HEK293 (cell line): ENCODE data around the gene ACVR1.

Experiments
- CTCF ChIA-PET: fragments of 350-600 bp; formaldehyde crosslinking; extraction: SDS; loops from one replicate; lab custom pipeline; 2021; ENCODE audit warnings: antibody characterized with exemption; lab: Yijun Ruan, JAX
- POLR2A ChIA-PET: fragments of 300-600 bp; formaldehyde crosslinking; extraction: SDS; loops from one replicate; lab custom pipeline; 2020; ENCODE audit warnings: antibody characterized with exemption, inconsistent platforms; lab: Yijun Ruan, JAX
- H3K27ac ChIP-seq: fragments of 200-500 bp; sonication (Bioruptor generic); 2 replicates; pipeline ENCODE4 v1.5.1; 2014; ENCODE audit warnings: low read depth, low read length, control low read depth, inconsistent platforms; ENCODE audit errors: extremely low read depth
- H3K36me3 ChIP-seq, 2 experiments: fragments of 200-500 bp in 1 of 2; sonication (Bioruptor generic) in 1 of 2; 1 replicate in 1 of 2; 2 replicates in 1 of 2; pipeline ENCODE4 v1.5.1; 2014 to 2017; ENCODE audit warnings: inconsistent platforms in 2 of 2, low read length in 2 of 2; ENCODE audit not compliant: control insufficient read depth in 2 of 2, insufficient read depth in 1 of 2
- H3K4me1 ChIP-seq: fragments of 200-500 bp; sonication (Bioruptor generic); 2 replicates; pipeline ENCODE4 v1.5.1; 2014; ENCODE audit warnings: mild to moderate bottlenecking, low read length, inconsistent platforms; ENCODE audit not compliant: control insufficient read depth, insufficient read depth
- H3K4me3 ChIP-seq: 2 replicates; pipeline ENCODE4 v1.5.1; 2011; ENCODE audit warnings: low read depth, mild to moderate bottlenecking, control low read depth, low read length, moderate library complexity
- H3K9me3 ChIP-seq: fragments of 200-500 bp; sonication (Bioruptor generic); 2 replicates; pipeline ENCODE4 v1.5.1; 2014; ENCODE audit warnings: low read depth, low read length, inconsistent platforms; ENCODE audit not compliant: control insufficient read depth, insufficient read depth
- GFI1B ChIP-seq: fragments of 450-650 bp; formaldehyde crosslinking; IDR thresholded peaks from 2 replicates; pipeline ENCODE4 v1.5.1; 2016; ENCODE audit warnings: missing biosample characterization, missing genetic modification characterization
- GLI2 ChIP-seq: fragments of 450-650 bp; formaldehyde crosslinking; IDR thresholded peaks from 2 replicates; pipeline ENCODE4; 2017; ENCODE audit warnings: missing biosample characterization, missing genetic modification characterization, low read depth, borderline replicate concordance
- GLIS1 ChIP-seq: fragments of 450-650 bp; formaldehyde crosslinking; IDR thresholded peaks from 2 replicates; pipeline ENCODE4 v1.5.1; 2016; ENCODE audit warnings: missing biosample characterization, missing genetic modification characterization
- HOXA7 ChIP-seq: sonication (generic); formaldehyde crosslinking; IDR thresholded peaks from 2 replicates; pipeline ENCODE4 v1.8.1; 2022; ENCODE audit warnings: missing genetic modification reagents, borderline replicate concordance
- ZBTB21 ChIP-seq: fragments of 450-650 bp; formaldehyde crosslinking; IDR thresholded peaks from 2 replicates; pipeline ENCODE4 v1.5.1; 2017; ENCODE audit warnings: missing biosample characterization, missing genetic modification characterization
- ZNF221 ChIP-seq: fragments of 450-650 bp; formaldehyde crosslinking; IDR thresholded peaks from 2 replicates; pipeline ENCODE4 v1.5.1; 2017; ENCODE audit warnings: missing biosample characterization, missing genetic modification characterization, borderline replicate concordance
- ZNF394 ChIP-seq: fragments of 450-650 bp; formaldehyde crosslinking; IDR thresholded peaks from 2 replicates; pipeline ENCODE4 v1.5.1; 2016; ENCODE audit warnings: missing biosample characterization, missing genetic modification characterization, mild to moderate bottlenecking, moderate library complexity, borderline replicate concordance
- ZNF404 ChIP-seq: fragments of 450-650 bp; formaldehyde crosslinking; IDR thresholded peaks from 2 replicates; pipeline ENCODE4 v1.5.1; 2017; ENCODE audit warnings: missing biosample characterization, missing genetic modification characterization
- ZNF473 ChIP-seq: fragments of 450-650 bp; formaldehyde crosslinking; IDR thresholded peaks from 2 replicates; pipeline ENCODE4 v1.5.1; 2017; ENCODE audit warnings: missing biosample characterization, missing genetic modification characterization
- ZNF514 ChIP-seq: fragments of 450-650 bp; formaldehyde crosslinking; IDR thresholded peaks from 2 replicates; pipeline ENCODE4 v1.5.1; 2016; ENCODE audit warnings: missing biosample characterization, missing genetic modification characterization
- ZNF707 ChIP-seq: fragments of 450-650 bp; formaldehyde crosslinking; IDR thresholded peaks from 2 replicates; pipeline ENCODE4 v1.5.1; 2016; ENCODE audit warnings: missing biosample characterization, missing genetic modification characterization
- ZNF747 ChIP-seq: fragments of 450-650 bp; formaldehyde crosslinking; IDR thresholded peaks from 2 replicates; pipeline ENCODE4 v1.5.1; 2016; ENCODE audit warnings: missing biosample characterization, missing genetic modification characterization
- ZNF776 ChIP-seq: fragments of 450-650 bp; formaldehyde crosslinking; IDR thresholded peaks from 2 replicates; pipeline ENCODE4 v1.5.0; 2017; ENCODE audit warnings: missing biosample characterization, missing genetic modification characterization, borderline replicate concordance
- ZNF791 ChIP-seq: fragments of 450-650 bp; formaldehyde crosslinking; IDR thresholded peaks from 2 replicates; pipeline ENCODE4 v1.5.1; 2016; ENCODE audit warnings: missing biosample characterization, missing genetic modification characterization
- ZNF830 ChIP-seq: fragments of 450-650 bp; IDR thresholded peaks from 2 replicates; pipeline ENCODE4 v1.5.0; 2018; ENCODE audit warnings: missing biosample characterization, missing genetic modification characterization, low read depth, mild to moderate bottlenecking, moderate library complexity
- TF ChIP-seq, protein P1 (sequence below): fragments of 450-650 bp; formaldehyde crosslinking; IDR thresholded peaks from 2 replicates; pipeline ENCODE4 v1.5.1; 2016; ENCODE audit warnings: missing biosample characterization, missing genetic modification characterization, borderline replicate concordance
- TF ChIP-seq, protein P2 (sequence below): fragments of 450-650 bp; formaldehyde crosslinking; IDR thresholded peaks from 2 replicates; pipeline ENCODE4 v1.5.1; 2016; ENCODE audit warnings: missing biosample characterization, missing genetic modification characterization
- TF ChIP-seq, protein P3 (sequence below): fragments of 450-650 bp; formaldehyde crosslinking; IDR thresholded peaks from 2 replicates; pipeline ENCODE4 v1.5.1; 2016; ENCODE audit warnings: missing biosample characterization, missing genetic modification characterization

Gene ACVR1

DNA sequence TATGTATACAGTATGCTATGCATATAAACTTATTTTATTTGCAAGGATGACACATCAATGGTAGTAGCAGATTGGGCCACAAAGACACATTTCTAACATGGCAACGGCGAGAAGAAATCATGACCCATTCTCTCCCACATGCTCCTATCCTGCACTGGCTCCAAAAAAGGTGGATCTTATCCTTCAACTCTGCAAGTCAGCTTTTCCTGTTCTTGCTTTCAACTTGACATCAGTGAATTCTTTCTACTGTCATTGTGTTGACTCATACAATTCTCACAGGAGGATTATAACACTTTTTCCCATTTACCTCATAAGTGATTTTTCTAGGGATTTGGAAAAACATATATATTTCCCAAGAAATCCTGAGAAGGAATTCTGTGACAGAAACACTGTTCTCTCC, 53.1 kb downstream of the ACVR1 start (continued):
- TF ChIP-seq HOXA7 (no peak), ZNF394 (tag by site-specific recombination) (no peak), ZNF791 (no peak)

DNA sequence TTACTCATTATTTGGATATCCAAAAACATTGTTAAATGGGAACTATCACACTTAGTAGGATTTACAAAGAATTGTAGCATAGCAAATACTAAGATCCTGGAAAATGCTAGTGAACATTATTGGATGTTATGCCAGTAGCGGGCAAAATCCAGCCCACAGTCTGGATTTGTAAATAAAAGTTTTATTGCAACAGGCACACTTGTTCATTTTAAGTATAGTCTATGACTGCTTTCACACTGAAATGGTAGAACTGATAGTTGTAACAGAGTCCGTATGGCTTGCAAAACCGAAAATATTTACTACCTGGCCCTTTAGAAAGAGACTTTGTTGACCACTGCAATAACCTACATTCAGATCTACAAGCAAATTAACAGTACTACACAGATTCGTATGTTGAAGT, 53.6 kb downstream of the ACVR1 start:
- POLR2A ChIA-PET, result no interaction called here
- Histone ChIP-seq H3K27ac (no peak overlapping the region), H3K36me3 (peaks cover 0 to 5% of the 10 kb centered on the region in 2 experiments; a peak in 2 of 3 replicates)
- TF ChIP-seq ZNF830 (tag by site-specific recombination) (no peak), GLIS1 (no peak), ZNF404 (tag by site-specific recombination) (no peak), ZBTB21 (tag by site-specific recombination) (no peak), GLI2 (tag by site-specific recombination) (no peak), ZNF707 (tag by site-specific recombination) (no peak), GFI1B (tag by site-specific recombination) (no peak), ZNF747 (tag by site-specific recombination) (no peak), ZNF473 (tag by site-specific recombination) (no peak), ZNF221 (tag by site-specific recombination) (no peak)
- TF ChIP-seq, protein P1, sequence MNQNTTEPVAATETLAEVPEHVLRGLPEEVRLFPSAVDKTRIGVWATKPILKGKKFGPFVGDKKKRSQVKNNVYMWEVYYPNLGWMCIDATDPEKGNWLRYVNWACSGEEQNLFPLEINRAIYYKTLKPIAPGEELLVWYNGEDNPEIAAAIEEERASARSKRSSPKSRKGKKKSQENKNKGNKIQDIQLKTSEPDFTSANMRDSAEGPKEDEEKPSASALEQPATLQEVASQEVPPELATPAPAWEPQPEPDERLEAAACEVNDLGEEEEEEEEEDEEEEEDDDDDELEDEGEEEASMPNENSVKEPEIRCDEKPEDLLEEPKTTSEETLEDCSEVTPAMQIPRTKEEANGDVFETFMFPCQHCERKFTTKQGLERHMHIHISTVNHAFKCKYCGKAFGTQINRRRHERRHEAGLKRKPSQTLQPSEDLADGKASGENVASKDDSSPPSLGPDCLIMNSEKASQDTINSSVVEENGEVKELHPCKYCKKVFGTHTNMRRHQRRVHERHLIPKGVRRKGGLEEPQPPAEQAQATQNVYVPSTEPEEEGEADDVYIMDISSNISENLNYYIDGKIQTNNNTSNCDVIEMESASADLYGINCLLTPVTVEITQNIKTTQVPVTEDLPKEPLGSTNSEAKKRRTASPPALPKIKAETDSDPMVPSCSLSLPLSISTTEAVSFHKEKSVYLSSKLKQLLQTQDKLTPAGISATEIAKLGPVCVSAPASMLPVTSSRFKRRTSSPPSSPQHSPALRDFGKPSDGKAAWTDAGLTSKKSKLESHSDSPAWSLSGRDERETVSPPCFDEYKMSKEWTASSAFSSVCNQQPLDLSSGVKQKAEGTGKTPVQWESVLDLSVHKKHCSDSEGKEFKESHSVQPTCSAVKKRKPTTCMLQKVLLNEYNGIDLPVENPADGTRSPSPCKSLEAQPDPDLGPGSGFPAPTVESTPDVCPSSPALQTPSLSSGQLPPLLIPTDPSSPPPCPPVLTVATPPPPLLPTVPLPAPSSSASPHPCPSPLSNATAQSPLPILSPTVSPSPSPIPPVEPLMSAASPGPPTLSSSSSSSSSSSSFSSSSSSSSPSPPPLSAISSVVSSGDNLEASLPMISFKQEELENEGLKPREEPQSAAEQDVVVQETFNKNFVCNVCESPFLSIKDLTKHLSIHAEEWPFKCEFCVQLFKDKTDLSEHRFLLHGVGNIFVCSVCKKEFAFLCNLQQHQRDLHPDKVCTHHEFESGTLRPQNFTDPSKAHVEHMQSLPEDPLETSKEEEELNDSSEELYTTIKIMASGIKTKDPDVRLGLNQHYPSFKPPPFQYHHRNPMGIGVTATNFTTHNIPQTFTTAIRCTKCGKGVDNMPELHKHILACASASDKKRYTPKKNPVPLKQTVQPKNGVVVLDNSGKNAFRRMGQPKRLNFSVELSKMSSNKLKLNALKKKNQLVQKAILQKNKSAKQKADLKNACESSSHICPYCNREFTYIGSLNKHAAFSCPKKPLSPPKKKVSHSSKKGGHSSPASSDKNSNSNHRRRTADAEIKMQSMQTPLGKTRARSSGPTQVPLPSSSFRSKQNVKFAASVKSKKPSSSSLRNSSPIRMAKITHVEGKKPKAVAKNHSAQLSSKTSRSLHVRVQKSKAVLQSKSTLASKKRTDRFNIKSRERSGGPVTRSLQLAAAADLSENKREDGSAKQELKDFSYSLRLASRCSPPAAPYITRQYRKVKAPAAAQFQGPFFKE (tag by site-specific recombination), result no peak
- TF ChIP-seq, protein P2, sequence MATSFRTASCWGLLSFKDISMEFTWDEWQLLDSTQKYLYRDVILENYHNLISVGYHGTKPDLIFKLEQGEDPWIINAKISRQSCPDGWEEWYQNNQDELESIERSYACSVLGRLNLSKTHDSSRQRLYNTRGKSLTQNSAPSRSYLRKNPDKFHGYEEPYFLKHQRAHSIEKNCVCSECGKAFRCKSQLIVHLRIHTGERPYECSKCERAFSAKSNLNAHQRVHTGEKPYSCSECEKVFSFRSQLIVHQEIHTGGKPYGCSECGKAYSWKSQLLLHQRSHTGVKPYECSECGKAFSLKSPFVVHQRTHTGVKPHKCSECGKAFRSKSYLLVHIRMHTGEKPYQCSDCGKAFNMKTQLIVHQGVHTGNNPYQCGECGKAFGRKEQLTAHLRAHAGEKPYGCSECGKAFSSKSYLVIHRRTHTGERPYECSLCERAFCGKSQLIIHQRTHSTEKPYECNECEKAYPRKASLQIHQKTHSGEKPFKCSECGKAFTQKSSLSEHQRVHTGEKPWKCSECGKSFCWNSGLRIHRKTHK (tag by site-specific recombination), result no peak
- TF ChIP-seq, all 188 proteins: peak for 0
- Histone ChIP-seq H3K4me3 (no peak overlapping the region), H3K9me3 (no peaks in the 10 kb centered on the region), H3K4me1 (no peaks in the 10 kb centered on the region)
- CTCF ChIA-PET, result no interaction called here

DNA sequence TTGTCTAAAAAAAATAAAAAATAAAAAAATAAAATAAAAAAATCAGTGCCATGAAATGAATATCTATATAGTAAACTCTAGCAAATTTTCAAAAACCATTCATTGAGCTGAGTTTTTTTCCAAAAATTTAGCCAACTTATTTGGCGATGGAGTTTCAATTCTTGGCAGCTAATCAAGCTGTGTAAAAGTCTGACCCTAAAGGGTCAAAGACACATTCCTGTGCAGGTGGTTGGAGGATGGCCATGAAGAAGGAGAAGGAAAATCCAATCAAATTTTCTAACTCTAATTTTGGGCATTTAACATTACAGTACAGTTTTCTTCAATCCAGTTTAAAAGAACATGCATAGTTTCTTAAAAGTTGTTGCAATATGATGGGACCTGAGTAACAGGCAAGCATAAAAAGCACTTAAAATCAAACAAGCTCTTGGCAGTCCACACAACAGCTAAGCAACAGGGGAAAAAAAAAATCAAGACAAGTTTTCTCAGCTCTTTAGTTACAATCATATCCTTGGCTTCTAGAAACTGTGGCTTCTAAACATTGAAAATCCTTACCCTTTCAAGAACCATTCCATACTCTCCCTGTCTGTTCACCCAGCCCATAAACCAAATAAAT, 54.5 kb downstream of the ACVR1 start:
- POLR2A ChIA-PET, result no interaction called here
- no peak overlapping the region for H3K27ac ChIP-seq
- H3K9me3 ChIP-seq, result no peaks in the 10 kb centered on the region
- H3K36me3 ChIP-seq, result peaks cover 4 to 11% of the 10 kb centered on the region in 2 experiments; a peak in 2 of 3 replicates
- H3K4me1 ChIP-seq, result no peaks in the 10 kb centered on the region
- CTCF ChIA-PET, result interaction anchor here (0.6 kb wide), 1 partner anchor 358 kb away, joined by 3 read pairs; no protein-coding TSS in a partner anchor
- no peak overlapping the region for H3K4me3 ChIP-seq
- no peak for TF ChIP-seq ZNF514
- TF ChIP-seq, protein P3, sequence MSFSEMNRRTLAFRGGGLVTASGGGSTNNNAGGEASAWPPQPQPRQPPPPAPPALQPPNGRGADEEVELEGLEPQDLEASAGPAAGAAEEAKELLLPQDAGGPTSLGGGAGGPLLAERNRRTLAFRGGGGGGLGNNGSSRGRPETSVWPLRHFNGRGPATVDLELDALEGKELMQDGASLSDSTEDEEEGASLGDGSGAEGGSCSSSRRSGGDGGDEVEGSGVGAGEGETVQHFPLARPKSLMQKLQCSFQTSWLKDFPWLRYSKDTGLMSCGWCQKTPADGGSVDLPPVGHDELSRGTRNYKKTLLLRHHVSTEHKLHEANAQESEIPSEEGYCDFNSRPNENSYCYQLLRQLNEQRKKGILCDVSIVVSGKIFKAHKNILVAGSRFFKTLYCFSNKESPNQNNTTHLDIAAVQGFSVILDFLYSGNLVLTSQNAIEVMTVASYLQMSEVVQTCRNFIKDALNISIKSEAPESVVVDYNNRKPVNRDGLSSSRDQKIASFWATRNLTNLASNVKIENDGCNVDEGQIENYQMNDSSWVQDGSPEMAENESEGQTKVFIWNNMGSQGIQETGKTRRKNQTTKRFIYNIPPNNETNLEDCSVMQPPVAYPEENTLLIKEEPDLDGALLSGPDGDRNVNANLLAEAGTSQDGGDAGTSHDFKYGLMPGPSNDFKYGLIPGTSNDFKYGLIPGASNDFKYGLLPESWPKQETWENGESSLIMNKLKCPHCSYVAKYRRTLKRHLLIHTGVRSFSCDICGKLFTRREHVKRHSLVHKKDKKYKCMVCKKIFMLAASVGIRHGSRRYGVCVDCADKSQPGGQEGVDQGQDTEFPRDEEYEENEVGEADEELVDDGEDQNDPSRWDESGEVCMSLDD (tag by site-specific recombination), result no peak
- TF ChIP-seq ZNF776 (tag by site-specific recombination), result no peak
